ENCODE results near the gene ATP8A2. TPM values are rescaled to one million over a fixed set of nuclear protein-coding genes. Genes with fewer than 3 reads are reported as not detected.

ATP8A2 gene
- total and polyA plus RNA-seq, 10 of the 15 experiments (the other 5 are each of a cell fraction or from before 2014, with no cell fraction given), result 0.01 to 0.04 (median 0.04) TPM; not detected in 7

GRCh38 chr13:25727250-25727649 lies 355.5 kb downstream of the ATP8A2 start:
- in situ Hi-C loops (cut with MboI), result no loop called here
- Histone ChIP-seq H3K9me3 (replicated peaks; ENCODE audit: control insufficient read depth, insufficient read depth, low read length) (no peaks in the 10 kb centered on the region), H4K20me1 (ENCODE audit: control insufficient read depth, insufficient read depth) (no peaks in the 10 kb centered on the region), H3K27me3 (replicated peaks in 1 of 2; ENCODE audit: control insufficient read depth in 2 of 2, insufficient read depth in 2 of 2, low read length in 1 of 2) (peaks cover 0 to 3% of the 10 kb centered on the region in 2 experiments; a peak in 1 of 4 replicates), H3K4me3 (no peak overlapping the region), H3K4me1 (ENCODE audit: control insufficient read depth, insufficient read depth, low read length) (no peaks in the 10 kb centered on the region), H3K79me2 (ENCODE audit: control insufficient read depth, insufficient read depth, low read length) (no peaks in the 10 kb centered on the region), H3K27ac (ENCODE audit: control insufficient read depth, insufficient read depth) (no peak overlapping the region), H3K4me2 (ENCODE audit: control insufficient read depth, insufficient read depth) (no peak overlapping the region), H3K9ac (ENCODE audit: control insufficient read depth, insufficient read depth, low read length) (no peak overlapping the region), H3K36me3 (ENCODE audit: control insufficient read depth in 2 of 2, insufficient read depth in 2 of 2, low read length in 1 of 2) (no peaks in the 10 kb centered on the region), H2AFZ (ENCODE audit: control insufficient read depth, low read depth, low read length) (no peak overlapping the region)
- SMC1A ChIA-PET (ENCODE audit: uncharacterized antibody, unreplicated experiment), result no interaction called here
- RAD21 ChIA-PET (ENCODE audit: unreplicated experiment), result no interaction called here
- intact Hi-C loops (cut with micrococcal nuclease; ENCODE audit: unreplicated experiment), result no loop called here
- FAIRE-seq, result no peak
- 12% methylated on average over 6 of the region's 6 CpGs for WGBS (ENCODE audit: insufficient coverage, insufficient replicate concordance, low lambda C conversion rate, missing lambda C conversion rate)
- TF ChIP-seq, protein P1, sequence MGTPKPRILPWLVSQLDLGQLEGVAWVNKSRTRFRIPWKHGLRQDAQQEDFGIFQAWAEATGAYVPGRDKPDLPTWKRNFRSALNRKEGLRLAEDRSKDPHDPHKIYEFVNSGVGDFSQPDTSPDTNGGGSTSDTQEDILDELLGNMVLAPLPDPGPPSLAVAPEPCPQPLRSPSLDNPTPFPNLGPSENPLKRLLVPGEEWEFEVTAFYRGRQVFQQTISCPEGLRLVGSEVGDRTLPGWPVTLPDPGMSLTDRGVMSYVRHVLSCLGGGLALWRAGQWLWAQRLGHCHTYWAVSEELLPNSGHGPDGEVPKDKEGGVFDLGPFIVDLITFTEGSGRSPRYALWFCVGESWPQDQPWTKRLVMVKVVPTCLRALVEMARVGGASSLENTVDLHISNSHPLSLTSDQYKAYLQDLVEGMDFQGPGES (IDR thresholded peaks at IDR 0.05), result no peak
- TF ChIP-seq HDAC2 (IDR thresholded peaks at IDR 0.05) (no peak), EP300 (IDR thresholded peaks at IDR 0.05; ENCODE audit: borderline replicate concordance in 1 of 2, control insufficient read depth in 1 of 2, low read depth in 2 of 2, low read length in 2 of 2) (no peak), RUNX3 (IDR thresholded peaks at IDR 0.05; ENCODE audit: low read length) (no peak), SMARCA5 (IDR thresholded peaks at IDR 0.05) (no peak), PAX5 (IDR thresholded peaks at IDR 0.05; ENCODE audit: borderline replicate concordance, low read depth, low read length) (no peak), RFX5 (IDR thresholded peaks at IDR 0.05; ENCODE audit: low read depth, low read length) (no peak), ESRRA (IDR thresholded peaks at IDR 0.05; ENCODE audit: low read length) (no peak), NFYB (IDR thresholded peaks at IDR 0.05; ENCODE audit: insufficient read depth, low read depth, low read length) (no peak)
- TF ChIP-seq, protein P2, sequence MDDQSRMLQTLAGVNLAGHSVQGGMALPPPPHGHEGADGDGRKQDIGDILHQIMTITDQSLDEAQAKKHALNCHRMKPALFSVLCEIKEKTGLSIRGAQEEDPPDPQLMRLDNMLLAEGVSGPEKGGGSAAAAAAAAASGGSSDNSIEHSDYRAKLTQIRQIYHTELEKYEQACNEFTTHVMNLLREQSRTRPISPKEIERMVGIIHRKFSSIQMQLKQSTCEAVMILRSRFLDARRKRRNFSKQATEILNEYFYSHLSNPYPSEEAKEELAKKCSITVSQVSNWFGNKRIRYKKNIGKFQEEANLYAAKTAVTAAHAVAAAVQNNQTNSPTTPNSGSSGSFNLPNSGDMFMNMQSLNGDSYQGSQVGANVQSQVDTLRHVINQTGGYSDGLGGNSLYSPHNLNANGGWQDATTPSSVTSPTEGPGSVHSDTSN (IDR thresholded peaks at IDR 0.05; ENCODE audit: insufficient replicate concordance, low read depth, low read length), result no peak
- no peak for ATAC-seq
- no peak for DNase-seq (ENCODE audit: low read depth, low spot score)
- CTCF ChIA-PET, result interaction anchor here (0.9 kb wide), 1 partner anchor 19 kb away, joined by 3 read pairs; no protein-coding TSS in a partner anchor
- BruUV-seq (replicated peaks), result no TSS peak
- POLR2A ChIA-PET, result no interaction called here

All from GM12878 (cell line).